HS-5 (cell line): ENCODE measurements around the gene DIPK1C.
"Not testable (repeated sequence)": the region's sequence is repeated elsewhere in the genome, so short reads cannot be mapped to it uniquely, and the experiment has no call there.

Source experiments
- DNase-seq: peaks from one replicate; pipeline ENCODE4 v3.0.0-alpha.2; 2012; ENCODE audit warnings: low read depth

The DIPK1C gene

GRCh38 chr18:74457043-74457724 is at the start of gene DIPK1C:
TSS of gene DIPK1C (minus strand) at chr18:74457308. CDS start at chr18:74457259, 49 bp downstream.
- DNase-seq: no peak

DNA sequence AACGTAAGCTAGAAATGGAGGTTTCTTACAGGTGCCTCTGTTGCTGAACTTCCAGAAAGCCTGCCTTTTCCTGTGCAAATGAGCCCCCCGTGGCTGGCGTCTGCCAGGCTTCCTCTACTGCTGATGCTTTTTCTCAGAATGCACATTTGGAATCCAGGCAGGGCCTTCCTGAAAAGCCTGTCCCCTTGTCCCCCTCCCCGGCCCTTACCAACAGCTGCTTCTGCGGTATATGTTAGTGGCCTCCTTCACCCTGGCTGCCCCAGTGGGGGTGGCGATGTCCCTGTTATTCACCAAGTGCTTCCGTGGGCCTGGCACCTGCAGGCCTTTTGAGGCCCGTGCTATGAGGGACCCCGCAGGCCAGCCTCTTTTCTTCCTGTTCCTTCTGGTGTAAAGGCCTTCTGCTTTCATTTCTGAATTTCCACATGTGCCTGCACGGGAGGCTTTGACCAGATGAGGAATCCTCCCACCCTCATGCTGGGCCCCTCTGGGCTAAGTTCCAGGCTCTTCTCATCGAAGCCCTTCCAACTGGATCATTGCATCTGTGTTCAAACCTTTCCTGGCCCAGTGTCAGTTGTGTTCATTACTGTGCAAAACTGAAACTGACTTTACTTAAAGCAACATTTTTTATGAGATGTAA is 49.5 kb upstream of the DIPK1C start:
- DNase-seq: no peak

DNA sequence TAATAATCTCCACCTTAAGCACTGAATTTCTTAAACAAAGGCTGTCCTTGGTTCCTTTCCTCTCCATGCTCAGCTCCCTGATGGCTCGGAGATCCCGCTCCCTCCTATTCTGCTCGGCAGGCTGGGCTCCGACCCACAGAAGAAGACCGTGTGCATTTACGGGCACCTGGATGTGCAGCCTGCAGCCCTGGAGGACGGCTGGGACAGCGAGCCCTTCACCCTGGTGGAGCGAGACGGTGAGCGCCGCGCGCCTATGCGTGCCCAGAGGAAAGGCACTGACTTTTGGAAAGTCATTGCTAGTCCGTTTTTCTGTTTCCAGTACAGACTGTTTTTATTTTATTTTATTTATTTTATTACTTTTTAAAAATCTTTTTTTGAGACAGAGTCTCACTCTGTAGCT is 48.7 kb upstream of the DIPK1C start:
- DNase-seq: no peak

GRCh38 chr18:74503137-74503536 is 46.0 kb upstream of the DIPK1C start:
- no peak for DNase-seq

- no peak for DNase-seq
Observed at GRCh38 chr18:74501386-74501785, 44.3 kb upstream of the DIPK1C start.

GRCh38 chr18:74500774-74501173 is 43.7 kb upstream of the DIPK1C start:
- DNase-seq: not testable (repeated sequence)

GRCh38 chr18:74500372-74500771 is 43.3 kb upstream of the DIPK1C start:
- DNase-seq: no peak

- no peak for DNase-seq
Observed at GRCh38 chr18:74499633-74500032, 42.5 kb upstream of the DIPK1C start.

GRCh38 chr18:74498712-74499627 is 41.9 kb upstream of the DIPK1C start:
- no peak for DNase-seq

- no peak for DNase-seq
Observed at GRCh38 chr18:74497778-74498177, 40.7 kb upstream of the DIPK1C start.

- no peak for DNase-seq
Observed at GRCh38 chr18:74497324-74497676, 40.2 kb upstream of the DIPK1C start.

GRCh38 chr18:74496508-74497323 is 39.6 kb upstream of the DIPK1C start:
- peak; percentile 6 for DNase-seq

DNA sequence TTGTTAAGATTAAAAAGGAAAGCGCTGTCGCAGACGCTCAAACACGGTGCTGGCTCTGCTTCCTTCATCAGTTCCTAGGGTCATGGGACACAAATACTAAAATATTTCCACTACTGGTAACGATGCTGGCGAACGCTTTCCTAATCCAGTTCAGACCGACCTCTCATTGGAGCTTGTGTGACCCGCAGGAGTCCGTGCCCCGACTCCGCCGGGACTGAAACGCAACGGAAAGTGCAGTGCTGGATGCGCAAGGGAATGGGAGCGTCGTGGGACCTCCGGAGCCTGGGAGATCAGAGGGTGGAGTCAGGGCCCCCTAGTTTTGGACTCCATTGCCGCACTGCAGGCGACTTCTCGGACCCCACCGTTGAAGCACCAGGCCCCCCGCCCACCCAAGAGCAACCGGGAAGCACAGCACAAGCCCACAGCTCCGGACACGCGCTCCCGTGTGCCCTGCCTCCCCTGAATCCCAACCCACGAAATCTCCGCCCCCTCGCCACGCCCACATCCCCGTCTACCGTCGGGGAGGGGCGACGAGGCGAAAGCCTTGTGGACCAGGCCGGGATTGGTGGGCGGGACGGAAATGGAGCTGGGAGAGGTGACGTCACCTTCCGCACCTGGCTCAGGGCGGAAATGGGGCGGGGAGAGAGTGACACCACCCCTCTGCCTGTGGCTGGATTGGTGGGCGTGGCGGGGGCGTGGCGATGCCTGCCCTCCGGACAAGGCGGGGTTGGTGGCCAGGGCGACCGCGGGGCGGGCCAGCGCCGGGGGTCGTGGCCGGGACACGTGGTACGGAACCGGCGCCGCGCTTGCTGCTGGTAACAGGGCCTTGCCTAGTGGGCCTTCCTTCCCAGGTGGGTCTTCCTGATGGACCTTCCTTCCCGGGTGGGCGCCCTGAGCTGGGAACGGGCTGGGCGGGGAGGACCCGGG is 38.7 kb upstream of the DIPK1C start, which contains the start of gene CNDP2:
Gene CNDP2, plus strand, starts transcription at position 783 of the 927 bp plus-strand sequence. CDS start 3,611 bp downstream, outside the sequence.
- peak; percentile 78 for DNase-seq

DNA sequence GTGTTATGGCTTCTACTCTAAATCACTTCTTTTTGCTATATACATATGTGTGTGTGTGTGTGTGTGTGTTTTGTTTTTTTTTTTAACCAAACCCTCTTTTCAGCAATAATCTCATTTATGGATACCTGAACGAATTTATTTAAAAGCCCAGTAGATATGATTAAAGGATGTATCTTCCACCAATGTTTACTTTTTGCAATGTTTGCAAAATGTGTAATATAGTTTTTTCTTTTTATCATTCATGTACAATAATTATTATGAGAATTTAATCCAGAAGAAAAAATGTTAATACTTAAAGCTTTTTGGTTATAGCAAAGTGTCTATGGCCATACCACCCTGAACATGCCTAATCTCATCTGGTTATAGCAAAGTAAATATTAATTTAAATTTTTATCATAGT is 37.4 kb upstream of the DIPK1C start:
- no peak for DNase-seq

DNA sequence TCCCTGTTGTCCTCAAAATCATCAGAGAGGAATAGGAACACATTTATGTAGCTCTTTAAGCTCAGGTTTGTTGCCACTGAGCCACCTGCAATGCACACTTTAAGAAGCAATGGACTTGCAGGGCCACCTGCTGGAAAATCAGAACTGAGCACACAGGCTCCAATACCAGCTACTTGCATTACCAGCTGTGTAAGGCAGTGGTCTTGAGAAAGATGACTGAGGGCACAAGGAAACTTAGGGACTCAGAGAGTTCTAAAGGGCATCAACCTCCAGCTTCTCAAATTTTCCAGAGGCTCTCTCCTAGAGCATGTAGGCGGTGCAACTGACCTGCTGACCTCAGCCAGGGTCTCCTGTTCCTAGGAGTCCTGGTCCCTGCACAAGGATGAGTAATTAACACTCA is 36.6 kb upstream of the DIPK1C start:
- no peak for DNase-seq

- no peak for DNase-seq
Observed at GRCh38 chr18:74492259-74492658, 35.2 kb upstream of the DIPK1C start.

DNA sequence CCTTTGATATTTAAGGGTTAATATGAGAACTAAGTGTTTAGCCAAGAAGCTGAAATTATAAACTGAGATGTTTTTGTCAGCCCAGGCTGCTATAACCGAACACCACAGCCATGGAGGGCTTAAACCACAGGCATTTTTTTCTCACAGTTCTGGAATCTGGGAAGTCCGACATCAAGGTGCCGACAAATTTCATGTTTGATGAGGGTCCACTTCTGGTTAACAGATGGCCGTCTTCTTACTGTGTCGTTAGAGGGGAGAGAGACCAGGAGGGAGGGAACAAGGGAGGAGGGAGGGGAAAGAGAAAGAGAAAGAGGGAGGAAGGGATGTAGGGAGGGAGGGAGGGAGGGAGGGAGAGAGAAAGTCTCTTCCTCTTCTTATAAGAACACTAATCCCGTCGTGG is 32.6 kb upstream of the DIPK1C start:
- DNase-seq: no peak

GRCh38 chr18:74488864-74489263 is 31.8 kb upstream of the DIPK1C start:
- no peak for DNase-seq

DNA sequence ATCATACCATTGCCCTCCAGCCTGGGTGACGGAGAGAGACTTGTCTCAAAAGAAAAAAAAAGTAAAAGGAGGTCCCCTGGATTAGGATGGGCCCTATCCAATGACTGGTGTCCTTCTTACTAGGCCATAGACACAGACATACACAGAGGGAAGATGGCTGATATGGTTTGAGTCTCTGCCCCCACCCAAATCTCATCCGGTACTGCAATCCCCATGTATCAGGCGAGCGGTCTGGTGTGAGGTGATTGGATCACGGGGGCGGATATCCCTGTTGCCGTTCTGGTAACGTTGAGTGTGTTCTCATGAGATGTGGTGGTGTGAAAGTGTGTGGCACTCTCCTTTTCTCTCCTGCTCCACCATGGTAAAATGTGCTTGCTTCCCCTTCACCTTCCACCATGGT is 31.2 kb upstream of the DIPK1C start:
- no peak for DNase-seq

DNA sequence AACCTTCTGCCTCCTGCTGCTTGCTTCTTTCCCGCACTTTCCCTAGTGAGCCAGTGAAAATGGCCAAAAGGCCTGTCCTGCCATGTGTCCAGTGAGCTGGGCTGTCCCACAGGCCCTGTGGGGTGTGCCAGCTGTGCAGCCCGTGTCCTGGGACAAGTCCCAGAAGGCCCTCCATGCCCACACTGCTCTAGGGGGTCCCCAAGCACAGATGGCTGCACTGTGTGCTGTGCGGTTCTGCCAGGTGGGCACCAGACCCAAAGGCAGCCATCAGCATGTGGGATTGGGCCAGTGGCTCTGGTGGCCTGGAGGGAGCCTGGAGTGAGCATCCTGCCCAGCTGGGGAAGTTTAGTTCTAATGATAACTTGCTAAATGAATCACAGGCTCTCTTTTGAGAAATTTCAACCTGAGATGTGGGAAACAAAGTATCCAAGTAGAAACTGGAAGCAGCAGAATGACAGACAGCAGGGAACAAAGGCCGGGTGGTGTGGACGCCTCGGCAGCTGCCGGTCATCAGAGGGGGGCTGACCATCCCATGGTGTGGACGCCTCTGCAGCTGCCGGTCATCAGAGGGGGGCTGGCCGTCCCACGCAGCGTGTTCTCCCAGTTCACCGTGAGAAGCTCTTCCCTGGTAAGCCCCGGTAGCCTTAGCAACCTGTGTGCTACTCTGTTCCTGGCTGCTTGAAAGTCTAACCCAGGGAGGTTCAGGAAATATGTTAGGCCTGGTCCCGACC is 29.2 kb upstream of the DIPK1C start:
- no peak for DNase-seq
